H1 (cell line): ENCODE data around the gene MMADHC. TPM values are rescaled to one million over a fixed set of nuclear protein-coding genes. Genes with fewer than 3 reads are reported as not detected.

Experiments
- CTCF ChIA-PET: fragments of 300-600 bp; sonication (Branson Sonifier 250); formaldehyde crosslinking; loops from one replicate; lab custom pipeline; 2021; ENCODE audit not compliant: partially characterized antibody; lab: Charles Lee
- POLR2A ChIA-PET: fragments of 300-600 bp; sonication (Branson Sonifier 250); formaldehyde crosslinking; loops from one replicate; lab custom pipeline; 2021; ENCODE audit warnings: inconsistent platforms; ENCODE audit not compliant: partially characterized antibody; lab: Charles Lee
- DNase-seq, 2 experiments: peaks; one replicate each; pipeline versions ENCODE4 v3.0.0 to v3.0.0-alpha.2; 2010 to 2022; ENCODE audit warnings: low spot score in 2 of 2, low read depth in 1 of 2, mixed read lengths in 1 of 2
- FAIRE-seq: peaks from 2 replicates; lab custom pipeline; 2011; peaks lifted over from hg19 to GRCh38; lab: Jason Lieb, UNC
- H2AFZ ChIP-seq: 2 replicates; pipeline ENCODE4 v1.8.1; 2012; ENCODE audit warnings: low read length, inconsistent platforms
- H2AK5ac ChIP-seq: 2 replicates; pipeline ENCODE4 v1.6.1; 2013; ENCODE audit warnings: low read depth, low read length
- H2BK120ac ChIP-seq: replicated peaks from 2 replicates; pipeline ENCODE3; 2013; ENCODE audit warnings: low read depth, low read length, inconsistent platforms
- H2BK12ac ChIP-seq: 2 replicates; pipeline ENCODE4 v1.6.1; 2013; ENCODE audit warnings: low read depth, low read length
- H2BK15ac ChIP-seq: 2 replicates; pipeline ENCODE4 v1.6.1; 2013; ENCODE audit warnings: low read length
- H2BK20ac ChIP-seq: 2 replicates; pipeline ENCODE4 v1.6.1; 2013; ENCODE audit warnings: low read length
- H2BK5ac ChIP-seq: 2 replicates; pipeline ENCODE4 v1.6.1; 2013; ENCODE audit warnings: low read depth, low read length
- H3K14ac ChIP-seq: 2 replicates; pipeline ENCODE4 v1.6.1; 2013; ENCODE audit warnings: inconsistent platforms; ENCODE audit not compliant: insufficient read length
- H3K18ac ChIP-seq: 2 replicates; pipeline ENCODE4 v1.6.1; 2013; ENCODE audit warnings: low read length; ENCODE audit errors: extremely low read depth
- H3K23ac ChIP-seq: 2 replicates; pipeline ENCODE4 v1.6.1; 2013; ENCODE audit warnings: inconsistent platforms; ENCODE audit not compliant: insufficient read length
- H3K23me2 ChIP-seq: 2 replicates; pipeline ENCODE4 v1.6.1; 2013; ENCODE audit warnings: low read depth, low read length
- H3K27ac ChIP-seq: 2 replicates; pipeline ENCODE4 v1.6.1; 2011; ENCODE audit warnings: low read depth, low read length, inconsistent platforms
- H3K27me3 ChIP-seq, 4 experiments: replicated peaks in 1 of 4; 1 replicate in 1 of 4; 2 replicates in 3 of 4; pipeline versions ENCODE4 v1.6.1 to v1.8.1; 2011 to 2013; ENCODE audit warnings: low read length in 3 of 4, mild to moderate bottlenecking in 3 of 4, inconsistent platforms in 2 of 4, mixed read lengths in 2 of 4, moderate library complexity in 1 of 4; ENCODE audit not compliant: control insufficient read depth in 3 of 4, insufficient read depth in 3 of 4; ENCODE audit errors: extremely low read depth in 1 of 4
- H3K36me3 ChIP-seq, 4 experiments: 2 replicates each; pipeline versions ENCODE4 v1.6.1 to v1.8.1; 2011 to 2013; ENCODE audit warnings: mild to moderate bottlenecking in 4 of 4, low read length in 3 of 4, moderate library complexity in 2 of 4, control low read depth in 1 of 4, inconsistent platforms in 1 of 4; ENCODE audit not compliant: insufficient read depth in 4 of 4, control insufficient read depth in 2 of 4
- H3K4ac ChIP-seq: replicated peaks from 2 replicates; pipeline ENCODE3; 2013; ENCODE audit warnings: low read length, low read depth, mixed read lengths, inconsistent platforms; ENCODE audit not compliant: insufficient read length
- H3K4me1 ChIP-seq, 4 experiments: replicated peaks in 1 of 4; 1 replicate in 1 of 4; 2 replicates in 3 of 4; pipeline versions ENCODE4 v1.6.1 to v1.8.1; 2011 to 2013; ENCODE audit warnings: low read length in 3 of 4, inconsistent platforms in 2 of 4, mixed read lengths in 1 of 4; ENCODE audit not compliant: insufficient read depth in 4 of 4, control insufficient read depth in 3 of 4
- H3K4me2 ChIP-seq, 2 experiments: 2 replicates each; pipeline versions ENCODE4 v1.6.1 to v1.8.1; 2011 to 2013; ENCODE audit warnings: low read depth in 2 of 2, low read length in 2 of 2, control low read depth in 1 of 2, inconsistent platforms in 1 of 2, mild to moderate bottlenecking in 1 of 2; ENCODE audit not compliant: insufficient read depth in 1 of 2
- H3K4me3 ChIP-seq, 4 experiments: fragments of 200-600, 300-600 bp in 1 of 4; sonication (generic), shearing (Covaris generic), sonication (Bioruptor Twin) in 1 of 4; 2 replicates each; pipeline versions ENCODE4 v1.5.1 to v1.8.1; 2011 to 2016; ENCODE audit warnings: low read length in 4 of 4, low read depth in 3 of 4, control low read depth in 2 of 4, inconsistent platforms in 2 of 4, mild to moderate bottlenecking in 2 of 4, mixed read lengths in 1 of 4, moderate library complexity in 1 of 4; ENCODE audit not compliant: insufficient read depth in 2 of 4; ENCODE audit errors: extremely low read depth in 1 of 4
- H3K56ac ChIP-seq: replicated peaks from 2 replicates; pipeline ENCODE3; 2013; ENCODE audit warnings: low read depth, mild to moderate bottlenecking, mixed read lengths, low read length, inconsistent platforms; ENCODE audit not compliant: insufficient read length
- H3K79me1 ChIP-seq: 2 replicates; pipeline ENCODE4 v1.6.1; 2013; ENCODE audit warnings: low read depth, low read length, control low read depth
- H3K79me2 ChIP-seq, 2 experiments: 2 replicates each; pipeline versions ENCODE4 v1.6.1 to v1.8.1; 2012 to 2013; ENCODE audit warnings: low read length in 2 of 2, mild to moderate bottlenecking in 2 of 2, inconsistent platforms in 1 of 2; ENCODE audit not compliant: insufficient read depth in 2 of 2, control insufficient read depth in 1 of 2
- H3K9ac ChIP-seq, 4 experiments: replicated peaks in 1 of 4; 1 replicate in 1 of 4; 2 replicates in 3 of 4; pipeline versions ENCODE4 v1.6.1 to v1.8.1; 2011 to 2013; ENCODE audit warnings: low read depth in 3 of 4, low read length in 3 of 4, control low read depth in 2 of 4, mild to moderate bottlenecking in 2 of 4, moderate library complexity in 2 of 4, inconsistent platforms in 1 of 4; ENCODE audit errors: extremely low read depth in 1 of 4
- H3K9me3 ChIP-seq, 2 experiments: 2 replicates each; pipeline versions ENCODE4 v1.6.1 to v1.8.1; 2012 to 2013; ENCODE audit warnings: mild to moderate bottlenecking in 2 of 2, moderate library complexity in 2 of 2, control low read depth in 1 of 2, inconsistent platforms in 1 of 2, low read depth in 1 of 2, low read length in 1 of 2, mixed read lengths in 1 of 2; ENCODE audit not compliant: insufficient read depth in 2 of 2
- H4K20me1 ChIP-seq, 2 experiments: replicated peaks in 1 of 2; 2 replicates each; pipeline versions ENCODE3 to v1.8.1; 2011 to 2013; ENCODE audit warnings: inconsistent platforms in 2 of 2, low read length in 2 of 2, mild to moderate bottlenecking in 1 of 2; ENCODE audit not compliant: insufficient read depth in 2 of 2, control insufficient read depth in 1 of 2
- H4K5ac ChIP-seq: 2 replicates; pipeline ENCODE4 v1.6.1; 2013; ENCODE audit warnings: low read length, low read depth, mixed read lengths, inconsistent platforms; ENCODE audit not compliant: insufficient read length
- H4K8ac ChIP-seq: 2 replicates; pipeline ENCODE4 v1.8.0; 2013; ENCODE audit warnings: mild to moderate bottlenecking, moderate library complexity, low read length, inconsistent platforms; ENCODE audit not compliant: insufficient read depth; ENCODE audit errors: extremely low read depth
- H4K91ac ChIP-seq: replicated peaks from 2 replicates; pipeline ENCODE3; 2013; ENCODE audit warnings: low read length, mixed read lengths, inconsistent platforms; ENCODE audit not compliant: insufficient read length
- CBX8 ChIP-seq: fragments of 300-800, 300-1000 bp; sonication (generic); IDR thresholded peaks from 2 replicates; pipeline ENCODE4 v1.7.1; 2016; ENCODE audit warnings: low read depth, low read length, borderline replicate concordance
- RAD21 ChIP-seq, 2 experiments: IDR thresholded peaks in 1 of 2; conservative IDR thresholded peaks in 1 of 2; 2 replicates each; pipeline ENCODE4 v1.6.1; 2011; ENCODE audit warnings: low read depth in 2 of 2, low read length in 2 of 2, improper control_type of control experiment in 1 of 2, inconsistent platforms in 1 of 2, mild to moderate bottlenecking in 1 of 2, moderate library complexity in 1 of 2
- SUZ12 ChIP-seq: fragments of 200-600 bp; sonication (generic); IDR thresholded peaks from 2 replicates; pipeline ENCODE4 v1.6.1; 2012; ENCODE audit warnings: mild to moderate bottlenecking, inconsistent platforms, low read length, moderate library complexity, mixed read lengths
- ZNF274 ChIP-seq: IDR thresholded peaks from 2 replicates; pipeline ENCODE4 v1.7.0; 2012; ENCODE audit warnings: low read length, borderline replicate concordance; ENCODE audit errors: extremely low read depth
- whole genome bisulfite sequencing, 2 experiments: shearing (Covaris generic) in 1 of 2; methylation state at CpG; one replicate each; pipeline versions ENCODE4 v1.1.6 to v1.1.7; 2013 to 2015; ENCODE audit warnings: low lambda C conversion rate in 2 of 2, mixed read lengths in 2 of 2, inconsistent platforms in 1 of 2, low coverage in 1 of 2, missing lambda C conversion rate in 1 of 2; ENCODE audit not compliant: insufficient replicate concordance in 2 of 2, insufficient coverage in 1 of 2, insufficient read length in 1 of 2; ENCODE audit errors: extremely low coverage in 1 of 2, missing lambda C conversion rate in 1 of 2; 5-methylcytosine and 5-hydroxymethylcytosine counted together
- polyA plus RNA-seq, 7 experiments: library from polyadenylated mRNA; depleted of rRNA in 3 of 7; stranded (reverse) in 5 of 7; unstranded in 2 of 7; fragments of >200 nt in 5 of 7; fragments of 200-250 nt in 2 of 7; gene quantifications; 1 replicate in 5 of 7; 2 replicates in 1 of 7; 4 replicates in 1 of 7; pipeline versions ENCODE4 v1.2.1 to v1.2.3, GENCODE V29; 2011 to 2013; ENCODE audit warnings: missing spikeins in 2 of 7, mixed read lengths in 2 of 7
- total RNA-seq: library from RNA; stranded (reverse); fragmentation: NEBNext Ultra II Directional; extraction: Animal tissue kit (Norgen Biotek cat#: 25700); gene quantifications from 2 replicates; pipeline ENCODE4 v1.2.1, GENCODE V29; 2021

The MMADHC gene
- total and polyA plus RNA-seq, 2 of the 8 experiments (the other 6 are each of a cell fraction or from before 2014, with no cell fraction given) = 61.1 to 130 TPM

DNA sequence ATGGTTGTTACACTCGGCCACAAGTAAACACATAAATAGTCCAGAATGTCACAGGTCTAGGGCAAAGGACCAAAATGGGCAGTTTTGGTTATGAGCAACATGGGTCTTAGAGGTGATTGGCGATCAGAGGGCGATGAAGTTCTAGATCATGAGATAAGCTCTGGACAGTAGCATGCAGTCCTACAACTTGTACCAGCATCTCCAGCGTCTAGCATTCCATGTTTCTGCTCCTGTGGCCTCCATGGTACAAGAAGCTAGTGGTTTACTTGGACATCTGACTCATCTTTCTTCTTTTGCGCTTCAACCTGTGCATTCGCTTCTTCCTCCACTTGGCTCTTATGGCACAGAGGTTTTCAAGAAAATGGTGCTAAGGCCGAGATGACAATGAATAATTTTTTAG, 8.9 kb upstream of the MMADHC start:
- H3K4ac ChIP-seq = no peak overlapping the region
- ChIA-PET CTCF (interaction anchor here (0.6 to 3.6 kb wide), 6 partner anchors 9 to 1643 kb away, joined by 3 to 24 read pairs (median 3); no protein-coding TSS in a partner anchor), POLR2A (no interaction called here)
- H2BK12ac ChIP-seq = no peak overlapping the region
- no peak overlapping the region for H4K8ac ChIP-seq
- DNase-seq (no peak), FAIRE-seq (no peak)
- no peak overlapping the region for H3K4me2 ChIP-seq
- no peak overlapping the region for H2BK5ac ChIP-seq
- H2BK15ac ChIP-seq = no peak overlapping the region
- no peaks in the 10 kb centered on the region for H3K79me2 ChIP-seq
- no peaks in the 10 kb centered on the region for H3K23me2 ChIP-seq
- H3K36me3 ChIP-seq = no peaks in the 10 kb centered on the region
- H4K91ac ChIP-seq = no peak overlapping the region
- H2BK120ac ChIP-seq = no peak overlapping the region
- no peak overlapping the region for H2AK5ac ChIP-seq
- H3K9ac ChIP-seq = no peak overlapping the region
- no peak overlapping the region for H3K27ac ChIP-seq
- WGBS, 2 experiments = 96% methylated on average over 7 of the region's 7 CpGs; no CpG with 5 or more reads in 1 of the 2 experiments
- H3K23ac ChIP-seq = no peak overlapping the region
- no peak overlapping the region for H2BK20ac ChIP-seq
- no peak overlapping the region for H4K5ac ChIP-seq
- no peak overlapping the region for H3K14ac ChIP-seq
- no peaks in the 10 kb centered on the region for H3K9me3 ChIP-seq
- TF ChIP-seq SUZ12 (no peak), ZNF274 (no peak), CBX8 (no peak), RAD21 (IDR thresholded peaks at IDR 0.05 in 1 of 2, conservative IDR thresholded peaks at IDR 0.05 in 1 of 2; ENCODE audit: low read depth in 2 of 2, low read length in 2 of 2) (no peak)
- H2AFZ ChIP-seq = no peak overlapping the region
- H3K56ac ChIP-seq = no peak overlapping the region
- H3K79me1 ChIP-seq = no peaks in the 10 kb centered on the region
- no peaks in the 10 kb centered on the region for H3K27me3 ChIP-seq
- H3K18ac ChIP-seq = no peak overlapping the region
- no peaks in the 10 kb centered on the region for H4K20me1 ChIP-seq
- no peak overlapping the region for H3K4me3 ChIP-seq
- no peaks in the 10 kb centered on the region for H3K4me1 ChIP-seq
